Caki2 (cell line): ENCODE results near the gene INTS1. TPM values are rescaled to one million over a fixed set of nuclear protein-coding genes. Genes with fewer than 3 reads are reported as not detected.

Experiments
- DNase-seq: peaks from one replicate; pipeline ENCODE4 v3.0.0-alpha.2; 2015; ENCODE audit warnings: low read depth
- in situ Hi-C: cut with HindIII; loops from 2 replicates; pipeline ENCODE4 v1.10.0; 2016; ENCODE audit warnings: low sequenced_read_pairs, low pct_unique_long_range_greater_than_20kb, mixed read lengths
- total RNA-seq: library from RNA; depleted of rRNA; stranded (reverse); fragments of >200 nt; shearing (Covaris generic); gene quantifications from 2 replicates; pipeline ENCODE4 v1.2.3, GENCODE V29; 2014; ENCODE audit warnings: low replicate concordance; rRNA removed

Gene INTS1, protein sequence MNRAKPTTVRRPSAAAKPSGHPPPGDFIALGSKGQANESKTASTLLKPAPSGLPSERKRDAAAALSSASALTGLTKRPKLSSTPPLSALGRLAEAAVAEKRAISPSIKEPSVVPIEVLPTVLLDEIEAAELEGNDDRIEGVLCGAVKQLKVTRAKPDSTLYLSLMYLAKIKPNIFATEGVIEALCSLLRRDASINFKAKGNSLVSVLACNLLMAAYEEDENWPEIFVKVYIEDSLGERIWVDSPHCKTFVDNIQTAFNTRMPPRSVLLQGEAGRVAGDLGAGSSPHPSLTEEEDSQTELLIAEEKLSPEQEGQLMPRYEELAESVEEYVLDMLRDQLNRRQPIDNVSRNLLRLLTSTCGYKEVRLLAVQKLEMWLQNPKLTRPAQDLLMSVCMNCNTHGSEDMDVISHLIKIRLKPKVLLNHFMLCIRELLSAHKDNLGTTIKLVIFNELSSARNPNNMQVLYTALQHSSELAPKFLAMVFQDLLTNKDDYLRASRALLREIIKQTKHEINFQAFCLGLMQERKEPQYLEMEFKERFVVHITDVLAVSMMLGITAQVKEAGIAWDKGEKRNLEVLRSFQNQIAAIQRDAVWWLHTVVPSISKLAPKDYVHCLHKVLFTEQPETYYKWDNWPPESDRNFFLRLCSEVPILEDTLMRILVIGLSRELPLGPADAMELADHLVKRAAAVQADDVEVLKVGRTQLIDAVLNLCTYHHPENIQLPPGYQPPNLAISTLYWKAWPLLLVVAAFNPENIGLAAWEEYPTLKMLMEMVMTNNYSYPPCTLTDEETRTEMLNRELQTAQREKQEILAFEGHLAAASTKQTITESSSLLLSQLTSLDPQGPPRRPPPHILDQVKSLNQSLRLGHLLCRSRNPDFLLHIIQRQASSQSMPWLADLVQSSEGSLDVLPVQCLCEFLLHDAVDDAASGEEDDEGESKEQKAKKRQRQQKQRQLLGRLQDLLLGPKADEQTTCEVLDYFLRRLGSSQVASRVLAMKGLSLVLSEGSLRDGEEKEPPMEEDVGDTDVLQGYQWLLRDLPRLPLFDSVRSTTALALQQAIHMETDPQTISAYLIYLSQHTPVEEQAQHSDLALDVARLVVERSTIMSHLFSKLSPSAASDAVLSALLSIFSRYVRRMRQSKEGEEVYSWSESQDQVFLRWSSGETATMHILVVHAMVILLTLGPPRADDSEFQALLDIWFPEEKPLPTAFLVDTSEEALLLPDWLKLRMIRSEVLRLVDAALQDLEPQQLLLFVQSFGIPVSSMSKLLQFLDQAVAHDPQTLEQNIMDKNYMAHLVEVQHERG (N-terminal part only)
- 39.4 and 78.5 TPM in 2 replicates for total RNA-seq

DNA sequence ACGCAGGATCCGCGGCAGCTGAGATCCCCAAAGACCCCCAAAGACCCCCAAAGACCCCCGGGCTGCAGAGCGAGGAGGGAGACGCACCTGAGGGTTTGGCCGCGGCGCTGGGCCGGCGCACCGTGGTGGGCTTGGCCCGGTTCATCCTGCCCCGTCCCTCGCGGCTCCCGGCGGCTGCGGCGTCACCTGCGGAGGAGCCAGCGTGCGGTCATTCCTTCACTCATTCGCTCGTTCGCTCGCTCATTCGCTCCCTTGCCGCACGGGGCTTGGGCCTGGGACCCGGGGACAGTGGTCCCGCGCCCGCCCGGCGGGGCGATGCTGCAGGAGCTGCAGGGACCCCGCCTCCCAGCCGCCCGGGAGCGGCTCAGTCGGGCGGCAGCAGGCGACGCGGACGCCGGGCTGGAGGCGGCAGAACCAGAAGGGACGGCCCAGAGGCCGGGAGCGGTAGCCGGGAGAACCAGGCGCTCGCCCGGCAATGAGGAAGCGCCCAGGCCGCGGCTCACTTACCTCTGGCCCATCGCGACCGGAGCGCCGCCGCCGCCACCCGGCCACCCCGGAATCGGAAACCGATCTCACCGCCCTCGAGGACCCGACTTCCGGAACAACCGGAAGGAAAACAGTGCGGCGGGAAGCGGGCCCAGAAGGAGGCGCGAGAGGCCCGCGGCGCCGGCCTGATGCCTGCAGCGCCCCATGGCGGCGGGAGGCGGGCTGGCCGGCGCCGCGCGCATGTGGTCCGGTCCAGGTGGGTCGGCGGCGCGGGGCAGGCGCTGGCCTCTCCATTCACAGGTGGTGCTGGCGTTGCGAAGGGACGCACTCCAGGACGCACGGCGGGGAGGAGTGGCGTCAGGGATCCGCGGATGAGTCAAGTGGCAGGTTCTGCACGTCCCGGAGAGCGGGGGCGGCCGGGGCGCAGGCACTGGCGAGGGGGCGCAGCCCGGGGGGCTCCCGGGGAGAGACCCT is at the start of gene INTS1:
Gene INTS1 (minus strand): TSS at position 574 of the 960 bp plus-strand sequence. CDS start 429 bp downstream, at position 145.
- peak; percentile 97 for DNase-seq

DNA sequence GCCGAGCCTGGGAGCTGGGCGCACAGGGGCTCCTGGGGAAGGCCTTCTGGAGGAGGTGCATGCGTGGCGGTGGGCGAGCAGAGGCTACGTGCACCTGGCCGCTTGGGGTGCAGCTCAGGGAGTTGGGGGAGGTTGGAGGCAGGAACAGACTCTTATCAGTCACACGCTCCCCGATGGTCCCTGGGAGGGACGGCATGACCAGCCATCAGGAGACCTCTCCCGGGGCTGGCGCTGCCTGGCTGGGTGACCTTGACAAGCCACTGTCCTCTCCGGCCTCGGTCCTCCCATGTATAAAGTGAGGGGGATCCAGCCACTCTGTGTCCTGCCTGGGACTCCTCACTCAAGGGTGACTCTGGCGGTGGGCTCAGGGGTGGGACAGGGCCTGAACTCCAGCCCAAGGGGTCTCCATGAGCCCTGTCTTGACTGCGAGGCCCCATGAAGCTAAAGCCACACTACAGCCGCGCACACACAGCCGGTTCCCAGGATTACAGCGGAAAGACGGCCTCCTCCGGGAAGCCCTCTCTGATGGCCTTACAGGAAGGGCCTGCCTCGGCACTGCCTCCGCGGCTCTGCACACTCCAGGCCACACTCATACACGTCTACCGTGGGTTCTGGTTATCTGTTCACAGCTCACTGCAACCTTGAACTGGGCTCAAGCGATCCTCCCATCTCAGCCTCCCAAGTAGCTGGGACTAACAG is 49.5 kb upstream of the INTS1 start:
- in situ Hi-C loops, result no loop called here
- no peak for DNase-seq

More for the DNA sequence above, at the start of gene INTS1:
- in situ Hi-C loops, result no loop called here

- DNase-seq, result no peak
- in situ Hi-C loops, result no loop called here
Measured at GRCh38 chr7:1552200-1552599, 48.0 kb upstream of the INTS1 start.

DNA sequence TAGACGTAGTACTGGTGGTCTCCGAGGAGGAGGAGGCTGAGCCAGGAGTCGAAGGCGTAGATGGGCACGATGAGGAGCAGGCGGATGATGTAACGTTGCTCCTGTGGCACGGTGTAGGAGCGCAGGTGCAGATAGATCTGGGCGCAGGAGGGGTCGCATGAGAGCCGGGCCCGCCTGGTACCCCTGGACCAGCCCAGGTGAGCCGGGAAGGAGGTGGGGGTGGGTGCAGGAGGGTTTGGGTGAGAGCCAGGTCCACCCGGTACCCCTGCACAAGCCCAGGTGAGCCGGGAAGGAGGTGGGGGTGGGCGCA is 46.6 kb upstream of the INTS1 start:
- no peak for DNase-seq
- in situ Hi-C loops, result no loop called here

DNA sequence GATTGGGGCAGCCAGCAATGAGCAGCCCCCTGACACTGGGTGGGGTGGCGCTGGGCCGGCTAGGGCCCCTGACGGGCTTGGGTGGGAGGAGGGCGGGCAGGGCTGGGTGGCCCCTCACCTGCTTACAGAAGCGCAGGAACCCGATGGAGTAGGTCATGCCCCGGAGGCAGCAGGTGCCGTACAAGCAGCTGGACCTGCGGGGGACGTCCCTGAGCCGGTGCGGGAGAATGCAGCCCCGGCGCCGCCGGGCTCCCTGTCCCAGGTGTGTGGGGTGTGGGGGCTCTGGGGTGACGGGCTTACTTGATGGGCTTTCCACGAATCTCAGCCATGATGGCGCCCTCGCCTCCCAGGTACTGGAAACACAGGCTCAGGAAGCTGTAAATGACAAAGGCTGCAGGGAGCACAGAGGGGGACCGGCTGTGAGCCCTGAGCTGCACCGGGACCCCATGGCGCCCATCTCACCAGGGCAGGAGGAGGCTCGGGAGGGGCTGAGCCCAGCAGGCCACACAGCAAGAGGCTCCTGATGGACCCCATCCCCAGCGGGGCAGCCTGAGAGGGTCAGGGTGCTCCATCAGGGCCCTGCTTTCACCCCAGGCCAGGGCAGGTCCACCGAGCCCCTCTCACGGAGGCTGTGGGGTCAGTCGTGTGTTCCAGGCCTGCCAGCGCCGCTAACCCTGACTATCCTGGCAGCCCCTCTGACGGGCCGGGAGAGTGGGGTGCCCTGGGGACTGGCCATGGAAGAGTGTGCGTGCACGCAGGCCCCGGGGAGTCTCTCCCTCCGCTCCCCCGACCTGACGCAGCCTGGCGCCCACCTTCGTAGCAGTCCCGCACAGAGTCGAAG is 46.0 kb upstream of the INTS1 start:
- in situ Hi-C loops, result no loop called here
- no peak for DNase-seq

DNA sequence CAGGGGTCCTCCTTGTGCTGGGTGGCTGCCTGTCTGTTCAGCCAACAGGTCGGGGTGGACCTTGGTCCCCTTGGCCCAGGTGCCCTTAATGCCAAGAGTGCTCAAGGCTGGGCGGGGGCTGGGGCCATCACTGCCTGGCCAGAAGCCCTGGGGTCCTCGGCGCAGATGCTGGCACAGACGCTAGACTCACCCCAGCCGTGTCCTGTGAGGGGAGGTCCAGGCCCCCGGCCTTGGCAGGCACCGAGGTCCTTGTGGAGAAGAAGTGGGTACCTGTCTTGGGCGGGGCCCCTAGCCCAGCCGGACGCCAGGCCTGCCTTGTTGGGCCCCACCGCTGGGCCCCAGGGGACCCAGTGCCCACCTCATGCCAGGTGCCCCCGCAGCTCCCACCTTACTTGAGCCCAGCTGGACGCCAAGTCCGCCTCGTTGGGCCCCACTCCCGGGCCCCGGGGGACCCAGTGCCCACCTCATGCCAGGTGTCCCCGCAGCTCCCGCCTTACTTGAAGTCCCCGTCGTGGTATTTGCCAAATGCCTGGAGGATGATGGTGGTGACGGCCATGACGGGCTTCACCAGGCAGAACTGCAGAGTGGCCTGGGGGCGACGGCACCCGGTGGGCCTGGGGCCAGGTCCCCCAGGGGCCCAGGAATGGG is 45.3 kb upstream of the INTS1 start:
- in situ Hi-C loops, result no loop called here
- no peak for DNase-seq

DNA sequence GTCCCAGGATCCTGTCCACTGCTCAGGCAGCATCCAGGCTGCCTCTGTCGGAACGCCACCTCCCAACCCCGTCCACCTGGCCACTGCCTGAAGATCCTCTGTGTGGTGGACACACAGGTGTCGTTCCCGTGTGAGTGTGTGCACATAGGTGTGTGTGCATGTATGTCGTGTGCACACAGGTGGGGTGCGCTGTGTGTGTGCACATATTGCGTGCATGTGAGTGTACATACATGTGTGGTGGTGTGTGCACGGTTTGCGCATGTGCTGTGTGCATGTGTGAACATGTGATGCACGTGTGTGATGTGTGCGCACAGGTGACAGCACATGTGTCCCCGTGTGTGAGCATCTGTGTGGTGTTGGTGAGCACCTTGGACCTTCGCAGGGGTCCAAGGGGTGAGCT is 44.8 kb upstream of the INTS1 start:
- no peak for DNase-seq
- in situ Hi-C loops, result no loop called here

DNA sequence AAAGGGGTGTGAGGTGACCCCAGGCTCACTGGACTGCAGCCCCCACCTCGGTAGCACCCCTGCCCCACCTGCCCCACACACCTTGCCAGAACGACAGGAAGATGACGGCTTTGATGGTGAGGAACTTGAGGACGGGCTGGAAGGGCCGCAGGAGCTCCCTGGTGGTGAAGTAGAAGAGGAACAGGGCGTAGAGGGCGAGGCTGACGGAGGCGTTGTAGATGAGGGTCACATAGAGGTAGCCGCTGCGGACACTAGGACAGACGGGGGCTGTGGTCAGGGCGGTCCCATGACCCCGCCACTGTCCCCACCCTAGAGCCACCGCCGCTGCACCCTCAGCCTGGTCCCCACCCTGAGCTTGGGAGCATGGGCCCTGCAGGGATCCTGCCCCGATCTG is 44.2 kb upstream of the INTS1 start:
- in situ Hi-C loops, result no loop called here
- no peak for DNase-seq

- DNase-seq, result no peak
- in situ Hi-C loops, result no loop called here
Measured at GRCh38 chr7:1547777-1548437, 43.7 kb upstream of the INTS1 start.

DNA sequence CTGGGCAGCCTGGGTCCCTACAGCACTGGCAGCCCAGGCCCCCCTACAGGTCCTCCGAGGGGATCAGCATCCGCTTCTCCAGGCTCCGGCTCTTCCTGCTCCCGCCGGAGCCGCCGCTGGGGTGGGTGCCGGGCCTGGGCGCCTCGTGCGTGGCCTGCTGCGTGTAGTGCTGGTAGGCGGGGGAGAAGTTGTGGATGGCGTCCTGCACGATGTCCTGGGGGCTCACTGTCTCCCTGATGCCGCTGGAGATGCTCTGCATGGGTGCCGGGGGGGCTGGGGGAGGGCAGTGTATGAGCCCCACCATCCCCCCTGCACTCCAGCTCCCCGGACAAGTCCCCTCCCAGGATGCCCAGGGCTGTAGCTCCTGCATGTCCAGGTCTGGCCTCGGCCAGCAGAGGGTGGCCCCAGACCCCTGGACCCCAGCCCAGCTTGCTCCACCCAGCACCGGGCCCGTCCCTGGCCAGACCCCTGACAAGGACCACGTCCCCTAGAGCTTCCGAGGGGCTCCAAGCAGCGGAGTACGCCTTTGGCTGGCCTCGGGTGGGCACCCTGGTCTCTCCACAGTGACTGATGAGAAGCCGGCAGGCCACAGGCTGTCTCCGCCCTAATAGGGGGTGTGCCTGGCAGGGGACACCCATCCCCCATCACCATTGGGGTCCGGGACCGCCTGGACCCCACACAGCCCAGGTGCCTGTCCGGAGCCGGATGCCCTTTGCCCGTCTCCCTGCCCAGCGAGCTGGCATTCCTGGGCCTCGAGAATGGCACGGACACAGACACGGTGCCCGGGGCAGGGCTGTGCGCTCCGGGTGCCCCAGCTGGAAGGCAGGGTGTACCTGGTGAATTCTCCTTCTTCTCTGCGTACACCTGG is 43.0 kb upstream of the INTS1 start:
- no peak for DNase-seq
- in situ Hi-C loops, result no loop called here

GRCh38 chr7:1546274-1546908 is 42.2 kb upstream of the INTS1 start:
- no peak for DNase-seq
- in situ Hi-C loops, result no loop called here

DNA sequence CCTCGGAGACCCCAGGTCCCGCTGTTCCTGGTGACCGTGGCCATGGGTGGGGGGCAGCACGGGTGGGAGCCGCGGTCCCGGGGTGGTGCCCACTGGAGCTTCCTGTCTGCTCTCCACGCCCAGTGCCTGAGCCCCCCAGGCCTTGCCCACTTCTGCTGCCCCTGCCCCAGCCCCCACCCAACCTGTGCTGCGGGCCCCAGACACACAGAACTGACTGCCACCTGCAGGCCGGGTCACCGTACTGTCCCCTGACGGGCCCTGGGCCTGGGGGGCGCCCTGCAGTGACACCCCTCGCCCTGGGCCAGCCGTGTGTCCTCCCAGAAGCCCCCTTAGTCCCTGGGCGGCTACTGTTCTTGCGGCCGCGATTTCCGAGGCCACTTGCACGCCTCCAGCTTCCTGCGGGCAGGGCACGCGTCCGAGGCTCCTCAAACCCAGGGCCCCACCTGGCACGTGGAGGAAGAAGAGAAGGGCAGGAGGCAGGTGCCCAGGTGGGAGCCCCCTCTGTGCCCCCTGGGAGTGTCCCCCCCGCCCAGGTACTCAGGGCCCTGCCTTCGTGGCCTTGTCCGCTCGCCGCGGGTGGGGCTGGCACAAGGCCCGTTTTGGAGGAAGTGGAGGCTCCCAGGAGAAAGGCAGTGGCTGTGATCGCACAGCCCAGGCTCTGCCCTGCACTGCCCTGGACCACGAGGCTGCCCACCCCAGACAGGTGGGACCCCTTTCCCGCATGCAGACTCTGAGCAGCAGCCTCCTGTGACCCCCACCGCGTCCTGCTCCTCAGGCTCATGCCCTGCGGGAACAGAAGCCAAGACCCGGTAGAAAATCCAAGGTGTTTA is 41.4 kb upstream of the INTS1 start:
- no peak for DNase-seq
- in situ Hi-C loops, result no loop called here

GRCh38 chr7:1544896-1545416 is 40.8 kb upstream of the INTS1 start:
- in situ Hi-C loops, result no loop called here
- DNase-seq, result no peak
